Astrocyte (in vitro differentiated cells and primary cell): ENCODE data around the gene COL5A1.

Source experiments
- CTCF ChIP-seq: IDR thresholded peaks from 2 replicates; pipeline ENCODE4 v1.5.1; 2011; ENCODE audit warnings: low read depth, mild to moderate bottlenecking, inconsistent platforms, low read length, moderate library complexity; ENCODE audit not compliant: insufficient read depth
- EZH2 ChIP-seq: IDR thresholded peaks from 2 replicates; pipeline ENCODE4 v1.6.1; 2012; ENCODE audit warnings: mild to moderate bottlenecking, low read length, inconsistent platforms; ENCODE audit not compliant: insufficient read depth

DNA sequence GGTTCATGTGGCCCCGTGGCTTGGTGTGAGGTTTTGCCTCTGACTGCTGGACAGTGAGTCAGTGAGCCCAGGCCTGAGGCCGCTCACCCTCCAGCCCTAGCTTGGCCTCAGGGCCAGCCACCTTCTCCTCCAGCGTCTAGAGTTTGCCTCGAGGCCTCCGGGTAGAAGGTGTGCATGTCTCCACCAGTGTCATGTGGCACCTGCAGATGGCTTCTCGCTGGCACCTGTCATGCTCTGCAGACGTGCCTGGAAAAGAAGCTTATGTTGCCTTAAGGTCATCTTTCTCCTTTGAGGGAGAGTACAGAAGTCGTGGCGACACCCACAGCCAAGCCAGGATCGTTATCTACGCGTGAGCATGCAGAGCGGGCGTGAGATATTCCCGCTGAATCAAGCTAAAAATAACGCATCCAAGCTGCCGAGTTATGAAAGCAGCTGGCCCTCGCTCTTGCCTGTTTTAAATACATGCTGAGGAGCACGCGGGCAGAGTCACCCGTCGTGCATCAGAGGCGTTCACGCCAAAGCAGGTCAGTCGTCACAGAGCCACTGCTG, 159.3 kb downstream of the COL5A1 start:
- no peak for TF ChIP-seq CTCF
- no peak for TF ChIP-seq EZH2
